Sigmoid colon (tissue), 7 donors: Measurements from ENCODE around the gene ACBD6. TPM values are rescaled to one million over a fixed set of nuclear protein-coding genes. Genes with fewer than 3 reads are reported as not detected.
A peak's percentile ranks its signal among the peaks of the same experiment; 100 is the strongest.

Experiments
- DNase-seq: peaks from one replicate; pipeline ENCODE4 v3.0.0-alpha.2; 2019
- H3K27ac ChIP-seq, 4 donors: fragments of 200-600 bp; sonication (generic); one replicate each; pipeline ENCODE4 v1.5.1; 2016 to 2019; ENCODE audit warnings: mild to moderate bottlenecking in 1 of 4
- H3K27me3 ChIP-seq, 3 donors: fragments of 200-600 bp; sonication (generic); one replicate each; pipeline ENCODE4 v1.5.1; 2019; ENCODE audit warnings: mild to moderate bottlenecking in 1 of 3
- H3K36me3 ChIP-seq, 4 donors: fragments of 200-600 bp; sonication (generic); one replicate each; pipeline ENCODE4 v1.5.1; 2016 to 2019
- H3K4me1 ChIP-seq, 4 donors: fragments of 200-600 bp; sonication (generic); one replicate each; pipeline ENCODE4 v1.5.1; 2017 to 2019
- H3K4me3 ChIP-seq, 4 donors: fragments of 200-600 bp; sonication (generic); one replicate each; pipeline ENCODE4 v1.5.1; 2017 to 2019; ENCODE audit warnings: mild to moderate bottlenecking in 2 of 4, moderate library complexity in 1 of 4
- H3K9me3 ChIP-seq, 4 donors: fragments of 200-600 bp in 3 of 4; sonication (generic) in 3 of 4; one replicate each; pipeline versions ENCODE4 v1.5.1 to v1.6.1; 2013 to 2019
- EP300 ChIP-seq, 4 donors: sonication (generic); formaldehyde crosslinking; IDR thresholded peaks; one replicate each; pipeline ENCODE4 v1.6.1; 2017; ENCODE audit warnings: antibody characterized with exemption in 4 of 4
- POLR2A ChIP-seq, 2 donors: fragments of 450-650 bp; IDR thresholded peaks; one replicate each; pipeline ENCODE4 v1.6.1; 2016; ENCODE audit warnings: antibody characterized with exemption in 2 of 2, mild to moderate bottlenecking in 2 of 2, moderate library complexity in 2 of 2
- POLR2AphosphoS5 ChIP-seq, 4 donors: sonication (generic); formaldehyde crosslinking; IDR thresholded peaks; one replicate each; pipeline ENCODE4 v1.6.1; 2017; ENCODE audit warnings: antibody characterized with exemption in 4 of 4
- WGBS, 2 donors: extraction: QIAGEN DNeasy Blood & Tissue Kit; methylation state at CpG; one replicate each; pipeline ENCODE4 v1.1.7; 2013; 5-methylcytosine and 5-hydroxymethylcytosine counted together
- intact Hi-C: fragments of 100-400 bp; cut with DNase I; formaldehyde crosslinking; loops from one replicate; pipeline ENCODE4 v1.15.1; 2023
- polyA plus RNA-seq, 3 donors: library from polyadenylated mRNA; stranded (reverse); fragments of 200-250 nt; gene quantifications; one replicate each; pipeline ENCODE4 v1.2.3, GENCODE V29; 2013
- total RNA-seq, 4 donors: library from RNA; depleted of rRNA; stranded (reverse); fragments of >200 nt; gene quantifications; one replicate each; pipeline ENCODE4 v1.1.0, GENCODE V29; 2016
- TF ChIP-seq, protein P1 (sequence below), 4 experiments: fragments of 450-650 bp in 3 of 4; fragments of 200-600 bp in 1 of 4; IDR thresholded peaks; one replicate each; pipeline ENCODE4 v1.5.1; 2016 to 2019; ENCODE audit warnings: antibody characterized with exemption in 4 of 4, mild to moderate bottlenecking in 3 of 4, moderate library complexity in 2 of 4
- donor health status: healthy with polysubstance abuse.
- donor health status: Bipolar disorder and iron deficiency.
- donor health status: healthy.

ACBD6 gene
- total and polyA plus RNA-seq, 7 donors: 11.4 to 40.8 (median 35.5) TPM

- WGBS, 2 donors: 12 to 14% methylated on average over 8 of the region's 8 CpGs
- Histone ChIP-seq H3K27ac (no peak overlapping the region), H3K4me1 (peaks cover 0 to 9% (median 0%) of the 10 kb centered on the region in 4 donors), H3K4me3 (no peak overlapping the region), H3K36me3 (no peaks in the 10 kb centered on the region), H3K9me3 (no peaks in the 10 kb centered on the region), H3K27me3 (no peaks in the 10 kb centered on the region)
- TF ChIP-seq, protein P1, sequence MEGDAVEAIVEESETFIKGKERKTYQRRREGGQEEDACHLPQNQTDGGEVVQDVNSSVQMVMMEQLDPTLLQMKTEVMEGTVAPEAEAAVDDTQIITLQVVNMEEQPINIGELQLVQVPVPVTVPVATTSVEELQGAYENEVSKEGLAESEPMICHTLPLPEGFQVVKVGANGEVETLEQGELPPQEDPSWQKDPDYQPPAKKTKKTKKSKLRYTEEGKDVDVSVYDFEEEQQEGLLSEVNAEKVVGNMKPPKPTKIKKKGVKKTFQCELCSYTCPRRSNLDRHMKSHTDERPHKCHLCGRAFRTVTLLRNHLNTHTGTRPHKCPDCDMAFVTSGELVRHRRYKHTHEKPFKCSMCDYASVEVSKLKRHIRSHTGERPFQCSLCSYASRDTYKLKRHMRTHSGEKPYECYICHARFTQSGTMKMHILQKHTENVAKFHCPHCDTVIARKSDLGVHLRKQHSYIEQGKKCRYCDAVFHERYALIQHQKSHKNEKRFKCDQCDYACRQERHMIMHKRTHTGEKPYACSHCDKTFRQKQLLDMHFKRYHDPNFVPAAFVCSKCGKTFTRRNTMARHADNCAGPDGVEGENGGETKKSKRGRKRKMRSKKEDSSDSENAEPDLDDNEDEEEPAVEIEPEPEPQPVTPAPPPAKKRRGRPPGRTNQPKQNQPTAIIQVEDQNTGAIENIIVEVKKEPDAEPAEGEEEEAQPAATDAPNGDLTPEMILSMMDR (IDR thresholded peaks at IDR 0.05): peak; percentile 46 to 79 (median 72)
- TF ChIP-seq EP300 (IDR thresholded peaks at IDR 0.05): no peak
- TF ChIP-seq POLR2AphosphoS5 (IDR thresholded peaks at IDR 0.05): no peak
- intact Hi-C loops: loop anchor here (5.0 to 10.0 kb wide), 3 partner anchors 346 to 651 kb away; no protein-coding TSS in a partner anchor
- DNase-seq: peak; percentile 86
These were observed 13.5 kb upstream of the ACBD6 start for GRCh38 chr1:180515857-180516388.

- H3K27ac ChIP-seq: no peak overlapping the region
- no peaks in the 10 kb centered on the region for H3K9me3 ChIP-seq
- 55 to 57% methylated on average over 3 of the region's 3 CpGs for WGBS, 2 donors
- no peak overlapping the region for H3K4me3 ChIP-seq
- no peaks in the 10 kb centered on the region for H3K27me3 ChIP-seq
- no peaks in the 10 kb centered on the region for H3K36me3 ChIP-seq
- H3K4me1 ChIP-seq: peaks cover 0 to 9% (median 0%) of the 10 kb centered on the region in 4 donors
- intact Hi-C loops: loop anchor here (5.0 to 10.0 kb wide), 3 partner anchors 347 to 652 kb away; no protein-coding TSS in a partner anchor
- TF ChIP-seq POLR2AphosphoS5 (IDR thresholded peaks at IDR 0.05) (no peak), POLR2A (IDR thresholded peaks at IDR 0.05) (no peak), EP300 (IDR thresholded peaks at IDR 0.05) (no peak)
- TF ChIP-seq, protein P1 (IDR thresholded peaks at IDR 0.05): no peak
- no peak for DNase-seq
These were observed 13.0 kb upstream of the ACBD6 start for GRCh38 chr1:180515364-180515763.

DNA sequence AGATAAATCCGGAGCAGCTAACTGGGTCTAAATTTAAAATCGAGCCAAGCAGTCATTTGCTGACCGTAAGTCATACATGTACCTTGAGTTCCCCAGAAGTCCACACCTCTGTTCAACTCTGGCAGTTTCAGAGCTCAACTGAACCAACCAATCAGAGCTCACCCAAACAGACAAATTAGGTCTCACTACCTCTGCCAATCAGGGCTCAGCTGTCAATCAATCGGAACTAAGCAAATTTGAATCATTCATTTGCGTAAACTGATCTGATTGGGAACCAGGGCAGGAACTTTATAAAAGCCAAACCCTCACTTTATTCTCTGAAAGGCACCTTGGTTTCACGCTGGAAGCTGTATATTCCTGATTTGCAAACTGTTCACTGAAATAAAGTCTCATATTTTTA lies 11.2 kb upstream of the ACBD6 start:
- Histone ChIP-seq H3K4me1 (peaks cover 0 to 9% (median 0%) of the 10 kb centered on the region in 4 donors), H3K36me3 (no peaks in the 10 kb centered on the region), H3K27ac (no peak overlapping the region), H3K4me3 (no peak overlapping the region), H3K27me3 (no peaks in the 10 kb centered on the region), H3K9me3 (no peaks in the 10 kb centered on the region)
- TF ChIP-seq EP300 (IDR thresholded peaks at IDR 0.05): no peak
- intact Hi-C loops: loop anchor here (10.0 kb wide), 1 partner anchor 631 kb away; no protein-coding TSS in a partner anchor
- no peak for DNase-seq
- WGBS, 2 donors: 66 to 89% methylated on average over 6 of the region's 6 CpGs

GRCh38 chr1:180510882-180511281 lies 8.5 kb upstream of the ACBD6 start:
- DNase-seq: no peak
- no peak overlapping the region for H3K27ac ChIP-seq
- no peak for TF ChIP-seq POLR2AphosphoS5 (IDR thresholded peaks at IDR 0.05)
- TF ChIP-seq, protein P1 (IDR thresholded peaks at IDR 0.05): no peak
- TF ChIP-seq POLR2A (IDR thresholded peaks at IDR 0.05): no peak
- no peak for TF ChIP-seq EP300 (IDR thresholded peaks at IDR 0.05)
- H3K27me3 ChIP-seq: no peaks in the 10 kb centered on the region
- peaks cover 0 to 4% (median 0%) of the 10 kb centered on the region in 4 donors for H3K4me1 ChIP-seq
- H3K36me3 ChIP-seq: no peaks in the 10 kb centered on the region
- intact Hi-C loops: loop anchor here (10.0 kb wide), 1 partner anchor 634 kb away; no protein-coding TSS in a partner anchor
- no peak overlapping the region for H3K4me3 ChIP-seq
- WGBS, 2 donors: 91 to 97% methylated on average over 2 of the region's 2 CpGs
- H3K9me3 ChIP-seq: no peaks in the 10 kb centered on the region

DNA sequence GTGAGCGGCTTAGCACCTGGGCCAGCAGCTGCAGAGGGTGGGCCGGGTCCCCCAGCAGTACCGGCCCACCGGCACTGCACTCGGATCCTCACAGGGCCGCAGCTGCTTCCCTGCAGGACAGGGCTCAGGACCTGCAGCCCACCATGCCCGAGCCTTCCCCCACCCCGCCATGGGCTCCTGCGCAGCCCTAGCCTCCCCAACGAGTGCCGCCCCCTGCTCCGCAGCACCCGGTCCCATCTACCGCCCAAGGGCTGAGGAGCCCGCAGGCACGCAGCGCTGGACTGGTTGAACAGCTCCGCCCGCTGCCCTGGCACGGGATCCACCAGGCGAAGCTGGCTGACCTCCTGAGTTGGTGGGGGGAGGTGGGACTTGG lies 6.3 kb upstream of the ACBD6 start:
- H3K27me3 ChIP-seq: no peaks in the 10 kb centered on the region
- H3K9me3 ChIP-seq: no peaks in the 10 kb centered on the region
- intact Hi-C loops: loop anchor here (10.0 kb wide), 2 partner anchors 126 to 526 kb away; partner anchors contain the start of genes MR1 and XPR1
- H3K4me3 ChIP-seq: no peak overlapping the region
- TF ChIP-seq EP300 (IDR thresholded peaks at IDR 0.05) (no peak), POLR2A (IDR thresholded peaks at IDR 0.05) (no peak)
- no peak for DNase-seq
- no peak overlapping the region for H3K27ac ChIP-seq
- H3K4me1 ChIP-seq: peaks cover 0 to under 1% (median 0%) of the 10 kb centered on the region in 4 donors
- 95 to 98% methylated on average over 21 of the region's 21 CpGs for WGBS, 2 donors
- no peaks in the 10 kb centered on the region for H3K36me3 ChIP-seq
